Neuronal stem cell (in vitro differentiated cells): ENCODE results near the gene DDX56.

Experiments used
- DNase-seq: peaks from one replicate; pipeline ENCODE4 v3.0.0-alpha.2; 2013; ENCODE audit warnings: low spot score
- H2AFZ ChIP-seq: one replicate; pipeline ENCODE4 v1.6.1; 2013; ENCODE audit warnings: mild to moderate bottlenecking, low read length, inconsistent platforms
- H2AK5ac ChIP-seq: 2 replicates; pipeline ENCODE4 v1.6.1; 2013; ENCODE audit warnings: low read depth, mild to moderate bottlenecking, inconsistent platforms, low read length, moderate library complexity, mixed read lengths
- H2BK120ac ChIP-seq: 2 replicates; pipeline ENCODE4 v1.6.1; 2013; ENCODE audit warnings: low read depth, mild to moderate bottlenecking, inconsistent platforms, low read length, moderate library complexity, mixed read lengths
- H2BK12ac ChIP-seq: one replicate; pipeline ENCODE4 v1.6.1; 2013; ENCODE audit warnings: low read length, inconsistent platforms
- H2BK15ac ChIP-seq: 2 replicates; pipeline ENCODE4 v1.6.1; 2013; ENCODE audit warnings: mild to moderate bottlenecking, low read length, inconsistent platforms, mixed read lengths
- H2BK5ac ChIP-seq: one replicate; pipeline ENCODE4 v1.6.1; 2013; ENCODE audit warnings: inconsistent platforms, mild to moderate bottlenecking, low read length, moderate library complexity
- H3K14ac ChIP-seq: one replicate; pipeline ENCODE4 v1.6.1; 2013; ENCODE audit warnings: low read length, inconsistent platforms
- H3K18ac ChIP-seq: 2 replicates; pipeline ENCODE4 v1.6.1; 2013; ENCODE audit warnings: low read length, inconsistent platforms
- H3K23ac ChIP-seq: 2 replicates; pipeline ENCODE4 v1.6.1; 2013; ENCODE audit warnings: low read depth, mild to moderate bottlenecking, mixed read lengths, low read length, inconsistent platforms; ENCODE audit not compliant: poor library complexity
- H3K27ac ChIP-seq: replicated peaks from 3 replicates; pipeline ENCODE4 v1.5.1; 2013; ENCODE audit warnings: low read length, inconsistent platforms
- H3K27me3 ChIP-seq, 3 experiments: 2 replicates each; pipeline ENCODE4 v1.6.1; 2013; ENCODE audit warnings: low read length in 3 of 3, mild to moderate bottlenecking in 2 of 3, inconsistent platforms in 1 of 3, low read depth in 1 of 3, mixed read lengths in 1 of 3, moderate library complexity in 1 of 3; ENCODE audit not compliant: control insufficient read depth in 3 of 3, insufficient read depth in 3 of 3
- H3K36me3 ChIP-seq, 2 donors: replicated peaks in 1 of 2; 2 replicates each; pipeline ENCODE4 v1.6.1; 2013; ENCODE audit warnings: low read length in 2 of 2; ENCODE audit not compliant: control insufficient read depth in 2 of 2, insufficient read depth in 2 of 2
- H3K4ac ChIP-seq: 2 replicates; pipeline ENCODE4 v1.6.1; 2013; ENCODE audit warnings: inconsistent platforms, mild to moderate bottlenecking, low read length, moderate library complexity
- H3K4me1 ChIP-seq, 2 donors: 1 replicate in 1 of 2; 2 replicates in 1 of 2; pipeline ENCODE4 v1.6.1; 2013; ENCODE audit warnings: low read length in 2 of 2, low read depth in 1 of 2; ENCODE audit not compliant: control insufficient read depth in 2 of 2, insufficient read depth in 1 of 2
- H3K4me2 ChIP-seq: one replicate; pipeline ENCODE4 v1.6.1; 2013; ENCODE audit warnings: mild to moderate bottlenecking, low read length, inconsistent platforms; ENCODE audit not compliant: insufficient read depth, poor library complexity, severe bottlenecking
- H3K4me3 ChIP-seq, 2 donors: 2 replicates each; pipeline ENCODE4 v1.5.1; 2013; ENCODE audit warnings: low read length in 2 of 2, mild to moderate bottlenecking in 2 of 2, inconsistent platforms in 1 of 2, moderate library complexity in 1 of 2
- H3K79me1 ChIP-seq: one replicate; pipeline ENCODE4 v1.6.1; 2013; ENCODE audit warnings: low read depth, mild to moderate bottlenecking, inconsistent platforms, low read length, moderate library complexity
- H3K9ac ChIP-seq: one replicate; pipeline ENCODE4 v1.6.1; 2013; ENCODE audit warnings: mild to moderate bottlenecking, low read depth, low read length, inconsistent platforms; ENCODE audit not compliant: poor library complexity
- H3K9me3 ChIP-seq, 2 donors: replicated peaks in 1 of 2; 2 replicates each; pipeline versions ENCODE3 to v1.6.1; 2013; ENCODE audit warnings: low read length in 2 of 2, mild to moderate bottlenecking in 2 of 2, inconsistent platforms in 1 of 2, low read depth in 1 of 2, mixed read lengths in 1 of 2, moderate library complexity in 1 of 2; ENCODE audit not compliant: control insufficient read depth in 2 of 2, insufficient read depth in 1 of 2
- H4K8ac ChIP-seq: one replicate; pipeline ENCODE4 v1.6.1; 2013; ENCODE audit warnings: low read depth, mild to moderate bottlenecking, inconsistent platforms, low read length, moderate library complexity
- H4K91ac ChIP-seq: one replicate; pipeline ENCODE4 v1.6.1; 2013; ENCODE audit warnings: low read length, low read depth, mild to moderate bottlenecking, inconsistent platforms; ENCODE audit not compliant: poor library complexity
- WGBS, 2 donors: extraction: QIAGEN DNeasy Blood & Tissue Kit; methylation state at CpG; one replicate each; pipeline ENCODE4 v1.1.7; 2013; ENCODE audit warnings: missing lambda C conversion rate in 2 of 2, mixed read lengths in 1 of 2; ENCODE audit not compliant: insufficient read length in 2 of 2, insufficient replicate concordance in 1 of 2; ENCODE audit errors: extremely low coverage in 2 of 2; 5-methylcytosine and 5-hydroxymethylcytosine counted together

DDX56 gene

GRCh38 chr7:44616545-44616944 is 42.8 kb upstream of the DDX56 start:
- no peak overlapping the region for H3K4ac ChIP-seq
- no CpG with 5 or more reads among the region's 12 CpGs for WGBS, 2 donors

GRCh38 chr7:44615793-44616192 is 42.1 kb upstream of the DDX56 start:
- Histone ChIP-seq H3K23ac (no peak overlapping the region), H2BK15ac (no peak overlapping the region), H3K4me1 (no peaks in the 10 kb centered on the region), H3K14ac (no peak overlapping the region), H3K79me1 (peaks cover 3% of the 10 kb centered on the region), H2AK5ac (no peak overlapping the region), H3K27me3 (no peaks in the 10 kb centered on the region), H4K91ac (no peak overlapping the region), H3K4me3 (no peak overlapping the region), H3K36me3 (peaks cover 0 to 8% of the 10 kb centered on the region in 2 donors), H3K27ac (no peak overlapping the region), H3K9me3 (no peaks in the 10 kb centered on the region), H4K8ac (no peak overlapping the region), H2BK12ac (no peak overlapping the region), H3K9ac (no peak overlapping the region), H3K4ac (no peak overlapping the region), H3K4me2 (no peak overlapping the region), H2AFZ (no peak overlapping the region), H3K18ac (no peak overlapping the region), H2BK120ac (no peak overlapping the region), H2BK5ac (no peak overlapping the region)
- no CpG with 5 or more reads among the region's 5 CpGs for WGBS, 2 donors
- DNase-seq: no peak

More at GRCh38 chr7:44616545-44616944, 42.8 kb upstream of the DDX56 start:
- Histone ChIP-seq H2BK5ac (no peak overlapping the region), H3K36me3 (peaks cover 0 to 8% of the 10 kb centered on the region in 2 donors), H3K9me3 (no peaks in the 10 kb centered on the region), H2BK15ac (no peak overlapping the region), H3K27ac (no peak overlapping the region), H3K9ac (no peak overlapping the region), H2AK5ac (no peak overlapping the region), H2BK120ac (no peak overlapping the region), H3K79me1 (peaks cover 2% of the 10 kb centered on the region), H3K4me2 (no peak overlapping the region), H4K91ac (no peak overlapping the region), H4K8ac (no peak overlapping the region), H2AFZ (no peak overlapping the region), H3K4me1 (no peaks in the 10 kb centered on the region), H3K18ac (no peak overlapping the region), H3K23ac (no peak overlapping the region), H2BK12ac (no peak overlapping the region), H3K27me3 (no peaks in the 10 kb centered on the region), H3K14ac (no peak overlapping the region), H3K4me3 (no peak overlapping the region)
- DNase-seq: no peak

DNA sequence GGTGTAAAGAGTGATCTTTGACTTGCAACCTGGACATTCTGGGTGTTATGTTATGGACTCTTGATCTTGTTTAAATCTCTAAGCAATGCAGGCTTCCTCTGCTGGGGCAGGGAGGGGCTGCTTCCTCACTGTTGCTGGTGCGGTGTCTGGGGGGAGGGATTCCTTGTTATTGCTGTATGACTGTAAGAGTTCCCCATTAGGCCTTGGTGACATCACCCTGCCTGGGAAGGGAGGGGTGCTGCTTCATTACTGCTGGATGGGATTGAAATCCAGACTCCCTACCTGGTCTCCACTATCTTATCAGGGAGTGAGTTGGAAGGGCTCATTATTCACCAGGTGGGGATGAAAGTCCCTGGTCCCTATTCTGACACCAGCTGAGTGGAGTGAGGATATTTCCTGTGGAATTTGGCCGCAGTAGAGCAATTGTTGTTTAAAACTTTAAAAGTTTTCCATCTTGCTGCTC is 41.5 kb upstream of the DDX56 start:
- Histone ChIP-seq H3K36me3 (peaks cover 0 to 8% of the 10 kb centered on the region in 2 donors), H3K4me2 (no peak overlapping the region), H3K9me3 (no peaks in the 10 kb centered on the region), H2BK120ac (no peak overlapping the region), H3K18ac (no peak overlapping the region), H2BK5ac (no peak overlapping the region), H3K4ac (no peak overlapping the region), H2BK15ac (no peak overlapping the region), H3K79me1 (peaks cover 3% of the 10 kb centered on the region), H3K4me3 (no peak overlapping the region), H4K91ac (no peak overlapping the region), H3K23ac (no peak overlapping the region), H2AFZ (no peak overlapping the region), H4K8ac (no peak overlapping the region), H3K14ac (no peak overlapping the region), H3K27ac (no peak overlapping the region), H2AK5ac (no peak overlapping the region), H3K4me1 (no peaks in the 10 kb centered on the region), H3K9ac (no peak overlapping the region), H3K27me3 (no peaks in the 10 kb centered on the region), H2BK12ac (no peak overlapping the region)
- DNase-seq: no peak
- WGBS, 2 donors: no CpG with 5 or more reads among the region's 2 CpGs

DNA sequence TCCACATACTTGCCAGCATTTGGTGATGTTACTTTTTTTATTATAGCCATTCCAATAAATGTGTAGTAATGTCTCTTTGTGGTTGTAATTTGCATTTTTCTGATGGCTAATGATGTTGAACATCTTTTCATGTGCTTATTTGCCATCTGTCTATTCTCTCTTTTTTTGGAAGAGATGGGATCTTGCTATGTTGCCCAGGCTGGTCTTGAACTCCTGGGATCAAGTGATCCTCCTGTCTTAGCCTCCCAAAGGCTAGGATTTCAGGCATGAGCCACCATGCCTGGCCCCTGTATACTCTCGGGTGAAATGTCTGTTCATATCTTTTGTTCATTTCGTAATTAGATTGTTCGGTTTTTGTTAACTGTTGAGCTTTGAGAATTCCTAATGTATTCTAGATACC is 36.1 kb upstream of the DDX56 start:
- Histone ChIP-seq H4K8ac (no peak overlapping the region), H3K4me2 (no peak overlapping the region), H2BK12ac (no peak overlapping the region), H2BK120ac (no peak overlapping the region), H2AFZ (no peak overlapping the region), H2BK15ac (no peak overlapping the region), H3K4me3 (no peak overlapping the region), H3K27ac (no peak overlapping the region), H3K36me3 (peaks cover 0 to 7% of the 10 kb centered on the region in 2 donors), H3K23ac (no peak overlapping the region), H3K27me3 (no peaks in the 10 kb centered on the region), H3K4ac (no peak overlapping the region), H3K79me1 (peaks cover 1% of the 10 kb centered on the region), H2BK5ac (no peak overlapping the region), H3K4me1 (peaks cover 4 to 6% of the 10 kb centered on the region in 2 donors), H3K9me3 (peaks cover 0 to 3% of the 10 kb centered on the region in 2 donors), H3K9ac (no peak overlapping the region), H3K14ac (no peak overlapping the region), H3K18ac (no peak overlapping the region), H2AK5ac (no peak overlapping the region), H4K91ac (no peak overlapping the region)
- DNase-seq: no peak
- WGBS, 2 donors: no CpG with 5 or more reads among the region's 3 CpGs
